Endodermal cell (in vitro differentiated cells): Measurements from ENCODE around the gene CACHD1. TPM values are rescaled to one million over a fixed set of nuclear protein-coding genes. Genes with fewer than 3 reads are reported as not detected.
A peak's percentile ranks its signal among the peaks of the same experiment; 100 is the strongest.

Source experiments
- DNase-seq: peaks from one replicate; pipeline ENCODE4 v3.0.0-alpha.2; 2017
- H3K27ac ChIP-seq: 2 replicates; pipeline ENCODE4 v1.5.1; 2013; ENCODE audit warnings: mild to moderate bottlenecking, low read depth, low read length, moderate library complexity
- H3K27me3 ChIP-seq: 2 replicates; pipeline ENCODE4 v1.6.1; 2013; ENCODE audit warnings: mild to moderate bottlenecking, low read length, moderate library complexity; ENCODE audit not compliant: insufficient read depth, control insufficient read depth, poor library complexity, severe bottlenecking
- H3K36me3 ChIP-seq: 2 replicates; pipeline ENCODE4 v1.7.0; 2013; ENCODE audit warnings: mild to moderate bottlenecking, low read length, moderate library complexity; ENCODE audit not compliant: control insufficient read depth, insufficient read depth
- H3K4me1 ChIP-seq: one replicate; pipeline ENCODE4 v1.7.0; 2013; ENCODE audit warnings: low read length; ENCODE audit not compliant: control insufficient read depth, insufficient read depth
- H3K4me3 ChIP-seq: 2 replicates; pipeline ENCODE4 v1.5.1; 2013; ENCODE audit warnings: mild to moderate bottlenecking, low read length, moderate library complexity
- H3K9ac ChIP-seq: 2 replicates; pipeline ENCODE4 v1.6.1; 2013; ENCODE audit warnings: mild to moderate bottlenecking, low read length, moderate library complexity; ENCODE audit not compliant: poor library complexity, severe bottlenecking; ENCODE audit errors: extremely low read depth
- H3K9me3 ChIP-seq: 2 replicates; pipeline ENCODE4 v1.6.1; 2013; ENCODE audit warnings: mild to moderate bottlenecking, low read length, moderate library complexity; ENCODE audit not compliant: control insufficient read depth
- H3K27ac Mint-ChIP-seq: 2 replicates; pipeline ENCODE4 v1.8.0; 2020; ENCODE audit warnings: mixed read lengths
- H3K27me3 Mint-ChIP-seq: 2 replicates; pipeline ENCODE4 v1.8.0; 2021; ENCODE audit warnings: mild to moderate bottlenecking, mixed read lengths; ENCODE audit not compliant: insufficient read depth
- H3K36me3 Mint-ChIP-seq: 2 replicates; pipeline ENCODE4 v1.8.0; 2020; ENCODE audit warnings: low read depth, mixed read lengths
- H3K4me1 Mint-ChIP-seq: 2 replicates; pipeline ENCODE4 v1.8.0; 2020; ENCODE audit warnings: mixed read lengths
- H3K4me3 Mint-ChIP-seq: 2 replicates; pipeline ENCODE4 v1.8.0; 2020; ENCODE audit warnings: mild to moderate bottlenecking, moderate library complexity, mixed read lengths
- H3K9me3 Mint-ChIP-seq: 2 replicates; pipeline ENCODE4 v1.8.0; 2020; ENCODE audit warnings: mild to moderate bottlenecking, mixed read lengths
- WGBS, 2 experiments: methylation state at CpG; one replicate each; pipeline versions ENCODE4 v1.1.5 to v1.1.7; 2013; ENCODE audit warnings: missing lambda C conversion rate in 2 of 2, mixed read lengths in 1 of 2; ENCODE audit not compliant: insufficient coverage in 1 of 2, insufficient read length in 1 of 2; 5-methylcytosine and 5-hydroxymethylcytosine counted together
- total RNA-seq, 2 donors: library from RNA; stranded (reverse); fragmentation: NEBNext Ultra II Directional in 1 of 2; extraction: Animal tissue kit (Norgen Biotek cat#: 25700) in 1 of 2; gene quantifications; 2 replicates in 1 of 2; 3 replicates in 1 of 2; pipeline ENCODE4 v1.2.1, GENCODE V29; 2021
- TF ChIP-seq, protein P1 (sequence below): fragments of 200-600 bp; sonication (generic); conservative IDR thresholded peaks from 2 replicates; pipeline ENCODE4 v1.5.0; 2021; ENCODE audit warnings: antibody characterized with exemption, mild to moderate bottlenecking

Gene CACHD1
- total RNA-seq, 2 donors from 2014 or later = 29.2 to 40.7 TPM

- H3K9me3 Mint-ChIP-seq = no peaks in the 10 kb centered on the region
- DNase-seq = no peak
- Histone ChIP-seq H3K27ac (no peak overlapping the region), H3K4me1 (peaks cover 16% of the 10 kb centered on the region), H3K9ac (no peak overlapping the region), H3K9me3 (no peaks in the 10 kb centered on the region), H3K4me3 (no peak overlapping the region), H3K27me3 (peaks cover 17% of the 10 kb centered on the region), H3K36me3 (no peaks in the 10 kb centered on the region)
- H3K4me3 Mint-ChIP-seq = no peak overlapping the region
- H3K4me1 Mint-ChIP-seq = peaks cover 59% of the 10 kb centered on the region
- H3K36me3 Mint-ChIP-seq = peaks cover 11% of the 10 kb centered on the region
- H3K27ac Mint-ChIP-seq = no peak overlapping the region
- TF ChIP-seq, protein P1, sequence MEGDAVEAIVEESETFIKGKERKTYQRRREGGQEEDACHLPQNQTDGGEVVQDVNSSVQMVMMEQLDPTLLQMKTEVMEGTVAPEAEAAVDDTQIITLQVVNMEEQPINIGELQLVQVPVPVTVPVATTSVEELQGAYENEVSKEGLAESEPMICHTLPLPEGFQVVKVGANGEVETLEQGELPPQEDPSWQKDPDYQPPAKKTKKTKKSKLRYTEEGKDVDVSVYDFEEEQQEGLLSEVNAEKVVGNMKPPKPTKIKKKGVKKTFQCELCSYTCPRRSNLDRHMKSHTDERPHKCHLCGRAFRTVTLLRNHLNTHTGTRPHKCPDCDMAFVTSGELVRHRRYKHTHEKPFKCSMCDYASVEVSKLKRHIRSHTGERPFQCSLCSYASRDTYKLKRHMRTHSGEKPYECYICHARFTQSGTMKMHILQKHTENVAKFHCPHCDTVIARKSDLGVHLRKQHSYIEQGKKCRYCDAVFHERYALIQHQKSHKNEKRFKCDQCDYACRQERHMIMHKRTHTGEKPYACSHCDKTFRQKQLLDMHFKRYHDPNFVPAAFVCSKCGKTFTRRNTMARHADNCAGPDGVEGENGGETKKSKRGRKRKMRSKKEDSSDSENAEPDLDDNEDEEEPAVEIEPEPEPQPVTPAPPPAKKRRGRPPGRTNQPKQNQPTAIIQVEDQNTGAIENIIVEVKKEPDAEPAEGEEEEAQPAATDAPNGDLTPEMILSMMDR = no peak
- peaks cover 18% of the 10 kb centered on the region for H3K27me3 Mint-ChIP-seq
Observed at GRCh38 chr1:64489707-64490106, 19.8 kb downstream of the CACHD1 start.

- no peaks in the 10 kb centered on the region for H3K9me3 ChIP-seq
- no peak overlapping the region for H3K4me3 ChIP-seq
- H3K27ac Mint-ChIP-seq = no peak overlapping the region
- DNase-seq = no peak
- H3K9me3 Mint-ChIP-seq = no peaks in the 10 kb centered on the region
- peaks cover 18% of the 10 kb centered on the region for H3K4me1 ChIP-seq
- no peaks in the 10 kb centered on the region for H3K36me3 ChIP-seq
- 57 to 88% methylated on average over 1 to 3 of the region's 3 CpGs for WGBS, 2 experiments
- no peak overlapping the region for H3K9ac ChIP-seq
- H3K27me3 ChIP-seq = peaks cover 22% of the 10 kb centered on the region
- TF ChIP-seq, protein P1 = peak; percentile 24
- peaks cover 21% of the 10 kb centered on the region for H3K27me3 Mint-ChIP-seq
- peak overlapping the region; percentile 19 for H3K27ac ChIP-seq
- peaks cover 62% of the 10 kb centered on the region for H3K4me1 Mint-ChIP-seq
- no peak overlapping the region for H3K4me3 Mint-ChIP-seq
- peaks cover 5% of the 10 kb centered on the region for H3K36me3 Mint-ChIP-seq
Observed at GRCh38 chr1:64490213-64490818, 20.4 kb downstream of the CACHD1 start.

DNA sequence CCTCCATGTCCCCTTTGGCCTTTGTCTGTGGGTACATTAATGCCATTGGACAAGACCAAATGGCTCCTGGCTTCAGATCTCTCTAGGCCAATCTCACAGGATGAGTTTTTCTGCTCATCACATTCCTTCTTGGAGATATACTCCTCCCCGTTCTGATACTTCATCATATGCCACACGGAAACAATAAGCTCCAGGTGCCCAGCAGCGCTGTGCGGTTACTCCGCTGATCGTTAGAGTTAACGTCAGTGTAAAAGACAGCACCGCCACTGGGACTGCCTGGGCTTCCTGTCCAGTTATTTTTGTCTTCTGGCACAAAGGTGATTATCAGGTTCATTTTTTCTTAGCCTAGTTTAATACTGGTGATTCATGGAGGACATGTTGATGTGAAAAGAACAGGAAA lies 22.5 kb downstream of the CACHD1 start:
- 94 to 97% methylated on average over 8 of the region's 8 CpGs for WGBS, 2 experiments
- no peak overlapping the region for H3K27ac Mint-ChIP-seq
- peaks cover 5% of the 10 kb centered on the region for H3K36me3 Mint-ChIP-seq
- Histone ChIP-seq H3K27ac (no peak overlapping the region), H3K4me1 (peaks cover 19% of the 10 kb centered on the region), H3K27me3 (peaks cover 38% of the 10 kb centered on the region), H3K9ac (no peak overlapping the region), H3K9me3 (no peaks in the 10 kb centered on the region), H3K4me3 (no peak overlapping the region), H3K36me3 (no peaks in the 10 kb centered on the region)
- H3K4me1 Mint-ChIP-seq = peaks cover 72% of the 10 kb centered on the region
- H3K9me3 Mint-ChIP-seq = no peaks in the 10 kb centered on the region
- H3K27me3 Mint-ChIP-seq = peaks cover 36% of the 10 kb centered on the region
- no peak overlapping the region for H3K4me3 Mint-ChIP-seq
- TF ChIP-seq, protein P1 = no peak
- DNase-seq = no peak
